ENCODE measurements around the gene HOXA11.

Gene HOXA11

DNA sequence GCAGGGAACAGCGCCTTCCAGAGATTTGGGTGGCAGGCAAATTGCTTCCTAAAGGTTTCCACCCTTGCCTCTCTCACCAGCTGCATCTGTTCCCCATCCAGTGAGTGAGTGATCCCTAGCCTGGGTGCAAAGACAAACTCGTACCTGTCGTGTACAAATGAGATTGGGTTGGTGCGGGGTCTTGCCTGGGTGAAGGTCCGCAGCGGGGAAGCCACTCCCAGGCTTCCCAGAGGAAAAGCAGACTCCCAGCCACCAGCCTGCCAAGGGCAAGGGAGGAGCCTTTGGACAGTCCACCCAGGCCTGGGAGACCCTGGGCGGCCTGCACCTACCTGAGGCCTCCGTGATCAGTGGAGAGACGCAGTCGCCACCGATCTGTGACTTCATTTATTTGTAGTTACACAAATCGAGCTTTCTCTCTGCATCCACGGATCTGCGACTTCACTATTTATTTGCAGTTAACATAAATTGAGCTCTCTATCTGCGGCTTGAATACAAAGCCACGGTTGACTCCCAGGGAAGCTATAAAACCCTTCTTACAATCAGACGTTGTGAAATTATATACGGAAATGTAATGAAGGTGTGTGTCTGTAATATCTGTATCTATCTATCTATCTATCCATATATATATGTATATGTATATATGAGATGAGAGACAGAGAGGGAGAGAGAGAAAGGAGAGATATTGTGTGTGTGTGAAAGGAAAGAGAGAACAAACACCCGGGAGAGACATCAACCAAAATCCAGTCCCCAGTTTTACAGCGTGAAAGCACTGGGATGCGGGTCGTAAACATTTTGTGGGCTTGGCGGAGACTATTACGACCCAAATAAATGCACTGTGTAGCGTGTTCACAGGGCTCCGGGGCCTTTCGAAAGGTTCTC, 25.5 kb downstream of the HOXA11 start:
- Histone ChIP-seq H3K9me2 (ENCODE audit: low read depth, low read length) (no peaks in the 10 kb centered on the region), H3K79me2 (ENCODE audit: insufficient read depth, low read length) (no peaks in the 10 kb centered on the region), H2AFZ (ENCODE audit: low read length) (peak overlapping the region; percentile 68), H4K20me1 (ENCODE audit: insufficient read depth, low read length) (no peaks in the 10 kb centered on the region), H3K4me3 (ENCODE audit: low read depth, low read length, poor library complexity, severe bottlenecking) (peak overlapping the region; percentile 70), H3K4me1 (ENCODE audit: insufficient read depth, low read length, severe bottlenecking) (peaks cover 13% of the 10 kb centered on the region), H3K4me2 (ENCODE audit: low read length) (peak overlapping the region; percentile 88), H3K27me3 (ENCODE audit: insufficient read depth, low read length) (no peaks in the 10 kb centered on the region; the same call in 1 of the 2 replicates), H3F3A (ENCODE audit: insufficient read depth, low read length) (0 out of 2 replicates have a peak, but pooled peaks cover 8% of the 10 kb centered on the region), H3K36me3 (ENCODE audit: insufficient read depth, low read length) (no peaks in the 10 kb centered on the region), H3K27ac (ENCODE audit: low read depth, low read length, poor library complexity, severe bottlenecking) (no peak overlapping the region), H3K9me3 (ENCODE audit: low read length) (no peaks in the 10 kb centered on the region), H3K9ac (ENCODE audit: low read length) (peak overlapping the region; percentile 75; the same call in 1 of the 2 replicates)
- TF ChIP-seq, protein P1, sequence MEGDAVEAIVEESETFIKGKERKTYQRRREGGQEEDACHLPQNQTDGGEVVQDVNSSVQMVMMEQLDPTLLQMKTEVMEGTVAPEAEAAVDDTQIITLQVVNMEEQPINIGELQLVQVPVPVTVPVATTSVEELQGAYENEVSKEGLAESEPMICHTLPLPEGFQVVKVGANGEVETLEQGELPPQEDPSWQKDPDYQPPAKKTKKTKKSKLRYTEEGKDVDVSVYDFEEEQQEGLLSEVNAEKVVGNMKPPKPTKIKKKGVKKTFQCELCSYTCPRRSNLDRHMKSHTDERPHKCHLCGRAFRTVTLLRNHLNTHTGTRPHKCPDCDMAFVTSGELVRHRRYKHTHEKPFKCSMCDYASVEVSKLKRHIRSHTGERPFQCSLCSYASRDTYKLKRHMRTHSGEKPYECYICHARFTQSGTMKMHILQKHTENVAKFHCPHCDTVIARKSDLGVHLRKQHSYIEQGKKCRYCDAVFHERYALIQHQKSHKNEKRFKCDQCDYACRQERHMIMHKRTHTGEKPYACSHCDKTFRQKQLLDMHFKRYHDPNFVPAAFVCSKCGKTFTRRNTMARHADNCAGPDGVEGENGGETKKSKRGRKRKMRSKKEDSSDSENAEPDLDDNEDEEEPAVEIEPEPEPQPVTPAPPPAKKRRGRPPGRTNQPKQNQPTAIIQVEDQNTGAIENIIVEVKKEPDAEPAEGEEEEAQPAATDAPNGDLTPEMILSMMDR (IDR thresholded peaks at IDR 0.05; ENCODE audit: low read length): no peak
- TF ChIP-seq EZH2 (IDR thresholded peaks at IDR 0.05; ENCODE audit: borderline replicate concordance, low read length): no peak

DNA sequence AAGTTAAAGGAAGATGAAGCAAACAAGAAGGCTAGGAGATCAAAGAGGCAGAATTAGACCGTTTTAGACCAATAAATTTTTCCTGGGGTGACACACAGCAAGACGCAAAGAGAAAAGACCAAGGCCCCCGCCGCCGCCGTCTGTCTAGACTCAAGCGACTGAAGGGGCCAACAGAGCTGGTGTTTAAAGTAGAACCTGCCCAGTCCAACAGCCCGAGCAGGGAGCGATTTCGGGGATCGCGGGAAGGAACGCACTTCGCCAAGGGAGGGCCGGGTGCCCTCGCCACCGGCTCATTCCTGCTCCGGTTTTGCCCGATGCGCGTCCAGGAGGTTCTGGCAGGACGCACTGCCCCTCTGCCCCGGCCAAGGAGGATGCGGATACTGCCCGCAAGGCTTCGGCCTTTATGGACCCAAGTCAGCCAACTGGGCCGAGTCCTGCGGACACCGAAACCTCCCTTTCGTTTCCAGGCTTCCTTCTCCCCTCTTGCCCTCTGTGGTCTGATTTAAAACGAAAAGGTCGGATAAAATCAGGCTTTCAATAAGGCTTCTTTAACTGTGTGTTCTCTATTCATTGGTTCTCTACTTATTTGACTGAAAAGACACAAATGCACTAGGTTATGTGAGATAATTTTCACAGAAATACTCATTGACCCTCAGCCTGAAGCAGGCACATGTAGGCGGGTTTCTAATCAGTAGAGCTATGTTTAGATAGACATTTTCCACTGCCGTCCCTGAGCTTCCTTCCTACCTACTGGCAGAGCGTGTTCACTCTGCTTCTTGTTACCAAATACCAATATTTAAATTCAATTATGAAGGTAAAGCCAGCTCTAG, 26.4 kb downstream of the HOXA11 start:
- Histone ChIP-seq H2AFZ (ENCODE audit: low read length) (no peak overlapping the region), H3K9ac (ENCODE audit: low read length) (no peak overlapping the region), H3K4me2 (ENCODE audit: low read length) (no peak overlapping the region), H3K36me3 (ENCODE audit: insufficient read depth, low read length) (no peaks in the 10 kb centered on the region), H3K9me3 (ENCODE audit: low read length) (no peaks in the 10 kb centered on the region), H3K4me1 (ENCODE audit: insufficient read depth, low read length, severe bottlenecking) (peaks cover 13% of the 10 kb centered on the region), H3K27ac (ENCODE audit: low read depth, low read length, poor library complexity, severe bottlenecking) (no peak overlapping the region), H3K79me2 (ENCODE audit: insufficient read depth, low read length) (no peaks in the 10 kb centered on the region), H3F3A (ENCODE audit: insufficient read depth, low read length) (0 out of 2 replicates have a peak, but pooled peaks cover 8% of the 10 kb centered on the region), H4K20me1 (ENCODE audit: insufficient read depth, low read length) (no peaks in the 10 kb centered on the region), H3K9me2 (ENCODE audit: low read depth, low read length) (no peaks in the 10 kb centered on the region), H3K27me3 (ENCODE audit: insufficient read depth, low read length) (no peaks in the 10 kb centered on the region; the same call in 1 of the 2 replicates), H3K4me3 (ENCODE audit: low read depth, low read length, poor library complexity, severe bottlenecking) (no peak overlapping the region)
- TF ChIP-seq, protein P1 (IDR thresholded peaks at IDR 0.05; ENCODE audit: low read length): no peak
- TF ChIP-seq EZH2 (IDR thresholded peaks at IDR 0.05; ENCODE audit: borderline replicate concordance, low read length): no peak

DNA sequence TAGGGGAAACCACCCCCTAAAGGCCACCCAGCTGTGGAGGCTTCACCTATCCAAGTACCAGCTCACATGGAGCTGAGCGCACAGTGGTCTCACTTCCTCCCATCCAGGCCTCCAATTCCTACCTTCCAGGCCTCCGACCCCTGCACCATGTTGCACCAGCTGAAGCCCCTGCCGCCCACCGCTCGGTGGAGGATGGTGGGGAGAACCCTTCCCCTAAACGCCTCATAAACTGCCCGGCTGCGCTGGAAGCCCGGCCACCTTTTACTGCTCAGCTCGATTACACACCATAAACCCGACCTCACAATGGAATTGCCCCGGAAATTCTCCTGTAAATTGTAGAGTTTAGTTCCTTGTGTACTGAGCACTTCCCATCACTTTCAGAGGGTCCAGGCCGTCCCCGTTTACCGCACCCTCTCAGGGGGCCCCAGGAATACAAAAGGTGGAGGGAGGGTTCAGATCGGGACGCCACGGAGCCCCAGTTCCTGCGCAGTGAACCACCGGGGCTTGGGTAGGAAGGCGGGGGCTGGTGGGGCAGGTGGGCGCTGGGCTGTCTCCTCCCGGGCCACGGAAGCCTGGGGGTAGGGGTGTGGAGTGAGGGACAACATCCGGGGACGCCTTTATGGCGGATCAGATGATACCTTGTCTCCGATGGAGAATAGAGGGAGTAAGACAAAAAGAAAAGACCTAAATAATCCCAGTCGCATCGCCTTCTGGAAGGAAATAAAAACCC, 27.2 kb downstream of the HOXA11 start:
- Histone ChIP-seq H3K27me3 (ENCODE audit: insufficient read depth, low read length) (no peaks in the 10 kb centered on the region; the same call in 1 of the 2 replicates), H3K9ac (ENCODE audit: low read length) (no peak overlapping the region), H3K4me3 (ENCODE audit: low read depth, low read length, poor library complexity, severe bottlenecking) (no peak overlapping the region), H4K20me1 (ENCODE audit: insufficient read depth, low read length) (no peaks in the 10 kb centered on the region), H3K9me2 (ENCODE audit: low read depth, low read length) (no peaks in the 10 kb centered on the region), H3K27ac (ENCODE audit: low read depth, low read length, poor library complexity, severe bottlenecking) (no peak overlapping the region), H3K4me2 (ENCODE audit: low read length) (no peak overlapping the region), H3K79me2 (ENCODE audit: insufficient read depth, low read length) (no peaks in the 10 kb centered on the region), H3F3A (ENCODE audit: insufficient read depth, low read length) (0 out of 2 replicates have a peak, but pooled peaks cover 5% of the 10 kb centered on the region), H3K9me3 (ENCODE audit: low read length) (no peaks in the 10 kb centered on the region), H2AFZ (ENCODE audit: low read length) (no peak overlapping the region), H3K4me1 (ENCODE audit: insufficient read depth, low read length, severe bottlenecking) (peaks cover 13% of the 10 kb centered on the region), H3K36me3 (ENCODE audit: insufficient read depth, low read length) (no peaks in the 10 kb centered on the region)
- TF ChIP-seq, protein P1 (IDR thresholded peaks at IDR 0.05; ENCODE audit: low read length): no peak
- TF ChIP-seq EZH2 (IDR thresholded peaks at IDR 0.05; ENCODE audit: borderline replicate concordance, low read length): no peak

Measured in OCI-LY1 (cell line).